ENCODE data around the gene B3GALT5.

The B3GALT5 gene

GRCh38 chr21:39650306-39650705 is 37.6 kb downstream of the B3GALT5 start:
- no peaks in the 10 kb centered on the region for H3K9me3 ChIP-seq (replicated peaks; ENCODE audit: low read length)

DNA sequence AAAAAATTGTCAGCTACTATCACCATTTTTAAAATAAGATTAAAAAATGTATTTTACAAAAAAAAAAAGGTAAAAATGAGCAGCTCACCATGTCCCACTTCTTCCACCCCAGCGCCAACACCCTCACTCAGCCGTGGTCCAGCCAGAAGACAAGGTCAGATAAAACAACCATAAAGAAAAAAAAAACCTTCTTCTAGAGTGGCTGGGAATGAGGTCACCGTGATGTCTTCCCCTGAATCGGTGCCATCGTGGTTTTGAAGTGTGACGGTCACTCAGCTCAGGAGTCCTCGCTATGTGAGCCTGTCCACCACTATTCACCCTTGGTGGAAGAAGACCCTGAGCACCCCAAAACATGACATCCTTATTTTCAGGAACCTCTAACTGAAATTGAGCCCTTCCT is 38.1 kb downstream of the B3GALT5 start:
- H3K4me2 ChIP-seq (ENCODE audit: low read length): no peak overlapping the region
- H3K9ac ChIP-seq (ENCODE audit: low read depth, low read length): no peak overlapping the region
- no peaks in the 10 kb centered on the region for H3K9me3 ChIP-seq (replicated peaks; ENCODE audit: low read length)
- H3K4me1 ChIP-seq (ENCODE audit: control insufficient read depth, insufficient read depth, low read length): peaks cover 15% of the 10 kb centered on the region
- no peak overlapping the region for H3K4me3 ChIP-seq (ENCODE audit: low read length)
- H3K36me3 ChIP-seq (ENCODE audit: insufficient read depth, low read length): no peaks in the 10 kb centered on the region
- H3K27me3 ChIP-seq (ENCODE audit: control insufficient read depth, insufficient read depth, low read length): no peaks in the 10 kb centered on the region

More at GRCh38 chr21:39650306-39650705, 37.6 kb downstream of the B3GALT5 start:
- H3K9ac ChIP-seq (ENCODE audit: low read depth, low read length): no peak overlapping the region
- H3K27me3 ChIP-seq (ENCODE audit: control insufficient read depth, insufficient read depth, low read length): no peaks in the 10 kb centered on the region
- no peak overlapping the region for H3K4me2 ChIP-seq (ENCODE audit: low read length)
- no peaks in the 10 kb centered on the region for H3K36me3 ChIP-seq (ENCODE audit: insufficient read depth, low read length)
- peaks cover 15% of the 10 kb centered on the region for H3K4me1 ChIP-seq (ENCODE audit: control insufficient read depth, insufficient read depth, low read length)
- H3K4me3 ChIP-seq (ENCODE audit: low read length): no peak overlapping the region

- Histone ChIP-seq H3K4me1 (ENCODE audit: control insufficient read depth, insufficient read depth, low read length) (peaks cover 15% of the 10 kb centered on the region), H3K9me3 (replicated peaks; ENCODE audit: low read length) (no peaks in the 10 kb centered on the region), H3K4me2 (ENCODE audit: low read length) (no peak overlapping the region), H3K4me3 (ENCODE audit: low read length) (no peak overlapping the region), H3K36me3 (ENCODE audit: insufficient read depth, low read length) (no peaks in the 10 kb centered on the region), H3K9ac (ENCODE audit: low read depth, low read length) (no peak overlapping the region), H3K27me3 (ENCODE audit: control insufficient read depth, insufficient read depth, low read length) (no peaks in the 10 kb centered on the region)
These were observed 38.5 kb downstream of the B3GALT5 start for GRCh38 chr21:39651206-39651605.

DNA sequence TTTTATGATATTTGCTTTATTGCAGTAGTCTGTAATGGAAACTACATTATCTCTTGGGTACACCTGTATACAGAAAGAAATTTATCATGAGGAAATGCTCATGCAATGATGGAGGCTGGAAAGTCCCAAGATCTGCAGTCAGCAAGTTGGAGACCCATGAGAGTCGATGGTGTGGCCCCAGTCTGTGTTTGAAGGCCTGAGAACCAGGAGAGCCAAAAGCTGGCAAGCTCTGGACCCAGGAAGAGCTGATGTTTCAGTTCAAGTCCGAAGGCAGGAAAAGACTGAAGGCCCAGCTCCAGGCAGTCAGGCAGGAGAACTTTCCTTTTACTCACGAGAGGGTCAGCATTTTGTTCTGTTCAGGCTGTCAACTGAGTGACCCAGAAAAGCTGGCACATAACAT is 42.2 kb downstream of the B3GALT5 start:
- Histone ChIP-seq H3K9me3 (replicated peaks; ENCODE audit: low read length) (no peaks in the 10 kb centered on the region), H3K4me1 (ENCODE audit: control insufficient read depth, insufficient read depth, low read length) (peaks cover 5% of the 10 kb centered on the region)

GRCh38 chr21:39655589-39655988 is 42.8 kb downstream of the B3GALT5 start:
- Histone ChIP-seq H3K27me3 (ENCODE audit: control insufficient read depth, insufficient read depth, low read length) (no peaks in the 10 kb centered on the region), H3K4me3 (ENCODE audit: low read length) (no peak overlapping the region), H3K36me3 (ENCODE audit: insufficient read depth, low read length) (no peaks in the 10 kb centered on the region), H3K9ac (ENCODE audit: low read depth, low read length) (no peak overlapping the region), H3K4me1 (ENCODE audit: control insufficient read depth, insufficient read depth, low read length) (peaks cover 12% of the 10 kb centered on the region), H3K4me2 (ENCODE audit: low read length) (no peak overlapping the region), H3K9me3 (replicated peaks; ENCODE audit: low read length) (no peaks in the 10 kb centered on the region)

More for the DNA sequence above, 42.2 kb downstream of the B3GALT5 start:
- Histone ChIP-seq H3K4me3 (ENCODE audit: low read length) (no peak overlapping the region), H3K36me3 (ENCODE audit: insufficient read depth, low read length) (no peaks in the 10 kb centered on the region), H3K9ac (ENCODE audit: low read depth, low read length) (no peak overlapping the region), H3K27me3 (ENCODE audit: control insufficient read depth, insufficient read depth, low read length) (no peaks in the 10 kb centered on the region), H3K4me2 (ENCODE audit: low read length) (no peak overlapping the region)

DNA sequence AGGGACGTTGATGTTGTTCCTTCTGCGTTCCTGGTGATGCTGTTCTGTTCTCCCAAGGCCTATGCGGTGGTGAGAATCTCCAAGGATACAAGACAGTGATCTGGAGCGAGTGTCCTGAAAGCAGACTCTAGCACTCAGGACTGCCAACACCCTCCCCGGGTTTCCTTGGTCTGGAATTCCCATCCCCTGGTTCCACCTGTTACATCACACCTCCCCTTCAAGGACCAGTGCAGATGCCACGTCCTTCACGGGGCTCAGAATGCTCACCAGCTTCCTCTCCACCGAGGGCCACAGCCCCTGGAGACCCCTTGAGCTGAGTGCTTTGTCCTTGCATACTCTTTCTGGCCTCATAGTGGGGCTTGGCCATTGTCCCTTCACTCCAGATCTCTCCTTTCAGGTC is 43.5 kb downstream of the B3GALT5 start:
- H3K4me3 ChIP-seq (ENCODE audit: low read length): no peak overlapping the region
- no peaks in the 10 kb centered on the region for H3K27me3 ChIP-seq (ENCODE audit: control insufficient read depth, insufficient read depth, low read length)

GRCh38 chr21:39657091-39657689 is 44.5 kb downstream of the B3GALT5 start:
- no peak overlapping the region for H3K9ac ChIP-seq (ENCODE audit: low read depth, low read length)
- H3K36me3 ChIP-seq (ENCODE audit: insufficient read depth, low read length): no peaks in the 10 kb centered on the region
- H3K9me3 ChIP-seq (replicated peaks; ENCODE audit: low read length): no peaks in the 10 kb centered on the region
- H3K4me3 ChIP-seq (ENCODE audit: low read length): no peak overlapping the region
- peaks cover 17% of the 10 kb centered on the region for H3K4me1 ChIP-seq (ENCODE audit: control insufficient read depth, insufficient read depth, low read length)
- H3K4me2 ChIP-seq (ENCODE audit: low read length): no peak overlapping the region
- H3K27me3 ChIP-seq (ENCODE audit: control insufficient read depth, insufficient read depth, low read length): no peaks in the 10 kb centered on the region

More for the DNA sequence above, 43.5 kb downstream of the B3GALT5 start:
- H3K4me1 ChIP-seq (ENCODE audit: control insufficient read depth, insufficient read depth, low read length): peaks cover 17% of the 10 kb centered on the region
- no peaks in the 10 kb centered on the region for H3K9me3 ChIP-seq (replicated peaks; ENCODE audit: low read length)
- no peaks in the 10 kb centered on the region for H3K36me3 ChIP-seq (ENCODE audit: insufficient read depth, low read length)
- H3K9ac ChIP-seq (ENCODE audit: low read depth, low read length): no peak overlapping the region
- H3K4me2 ChIP-seq (ENCODE audit: low read length): no peak overlapping the region

DNA sequence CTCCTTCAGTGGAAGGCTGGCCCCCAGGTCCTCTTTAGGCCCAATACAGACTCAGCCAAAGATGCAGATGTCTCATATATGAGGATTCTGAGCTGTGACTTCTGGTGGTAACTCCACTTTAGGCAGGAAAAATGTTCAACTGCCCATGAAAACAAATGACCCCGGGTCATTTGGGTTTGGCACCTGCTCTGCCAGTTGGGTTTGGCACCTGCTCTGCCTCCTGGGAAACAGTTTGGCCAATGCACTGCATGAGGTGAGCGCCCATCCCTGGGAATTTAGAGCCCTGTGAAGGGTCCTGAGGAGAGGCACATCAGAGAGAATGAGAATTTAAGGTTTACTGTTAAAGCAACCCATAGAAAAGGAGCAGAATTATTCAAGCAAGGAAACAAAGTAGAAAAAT is 45.3 kb downstream of the B3GALT5 start:
- Histone ChIP-seq H3K9me3 (replicated peaks; ENCODE audit: low read length) (no peaks in the 10 kb centered on the region), H3K4me3 (ENCODE audit: low read length) (no peak overlapping the region), H3K36me3 (ENCODE audit: insufficient read depth, low read length) (no peaks in the 10 kb centered on the region), H3K9ac (ENCODE audit: low read depth, low read length) (no peak overlapping the region), H3K4me2 (ENCODE audit: low read length) (no peak overlapping the region), H3K27me3 (ENCODE audit: control insufficient read depth, insufficient read depth, low read length) (no peaks in the 10 kb centered on the region), H3K4me1 (ENCODE audit: control insufficient read depth, insufficient read depth, low read length) (peaks cover 17% of the 10 kb centered on the region)

- Histone ChIP-seq H3K4me2 (ENCODE audit: low read length) (no peak overlapping the region), H3K9ac (ENCODE audit: low read depth, low read length) (no peak overlapping the region), H3K4me1 (ENCODE audit: control insufficient read depth, insufficient read depth, low read length) (peaks cover 17% of the 10 kb centered on the region)
These were observed 46.5 kb downstream of the B3GALT5 start for GRCh38 chr21:39659070-39659815.

DNA sequence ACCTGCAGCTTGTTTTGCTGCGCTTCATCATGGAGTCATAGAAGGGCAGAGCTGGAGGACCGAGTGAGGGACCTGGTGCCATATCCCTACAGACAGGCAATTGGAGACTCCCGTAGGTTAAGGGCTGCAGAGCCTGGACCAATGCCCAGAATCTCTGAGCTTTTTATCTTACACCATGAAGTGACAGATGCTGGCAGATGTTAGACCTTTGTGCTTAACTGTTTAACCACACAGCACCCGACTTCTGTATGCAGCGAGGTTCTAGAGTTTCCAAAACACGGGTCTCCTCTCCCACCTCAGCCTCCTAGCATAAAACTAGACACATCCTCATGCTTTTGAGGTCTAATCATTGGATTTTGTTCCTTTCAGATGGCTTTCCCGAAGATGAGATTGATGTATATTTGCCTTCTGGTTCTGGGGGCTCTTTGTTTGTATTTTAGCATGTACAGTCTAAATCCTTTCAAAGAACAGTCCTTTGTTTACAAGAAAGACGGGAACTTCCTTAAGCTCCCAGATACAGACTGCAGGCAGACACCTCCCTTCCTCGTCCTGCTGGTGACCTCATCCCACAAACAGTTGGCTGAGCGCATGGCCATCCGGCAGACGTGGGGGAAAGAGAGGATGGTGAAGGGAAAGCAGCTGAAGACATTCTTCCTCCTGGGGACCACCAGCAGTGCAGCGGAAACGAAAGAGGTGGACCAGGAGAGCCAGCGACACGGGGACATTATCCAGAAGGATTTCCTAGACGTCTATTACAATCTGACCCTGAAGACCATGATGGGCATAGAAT is 47.6 kb downstream of the B3GALT5 start:
- Histone ChIP-seq H3K9me3 (replicated peaks; ENCODE audit: low read length) (no peaks in the 10 kb centered on the region), H3K4me2 (ENCODE audit: low read length) (peak overlapping the region; percentile 71), H3K4me1 (ENCODE audit: control insufficient read depth, insufficient read depth, low read length) (peaks cover 17% of the 10 kb centered on the region), H3K9ac (ENCODE audit: low read depth, low read length) (peak overlapping the region; percentile 55), H3K36me3 (ENCODE audit: insufficient read depth, low read length) (no peaks in the 10 kb centered on the region), H3K4me3 (ENCODE audit: low read length) (peak overlapping the region; percentile 50), H3K27me3 (ENCODE audit: control insufficient read depth, insufficient read depth, low read length) (no peaks in the 10 kb centered on the region)

More at GRCh38 chr21:39659070-39659815, 46.5 kb downstream of the B3GALT5 start:
- H3K36me3 ChIP-seq (ENCODE audit: insufficient read depth, low read length): no peaks in the 10 kb centered on the region
- H3K9me3 ChIP-seq (replicated peaks; ENCODE audit: low read length): no peaks in the 10 kb centered on the region
- no peaks in the 10 kb centered on the region for H3K27me3 ChIP-seq (ENCODE audit: control insufficient read depth, insufficient read depth, low read length)
- H3K4me3 ChIP-seq (ENCODE audit: low read length): no peak overlapping the region

GRCh38 chr21:39661121-39661520 is 48.4 kb downstream of the B3GALT5 start:
- no peaks in the 10 kb centered on the region for H3K9me3 ChIP-seq (replicated peaks; ENCODE audit: low read length)
- H3K36me3 ChIP-seq (ENCODE audit: insufficient read depth, low read length): no peaks in the 10 kb centered on the region

More at GRCh38 chr21:39661121-39661520, 48.4 kb downstream of the B3GALT5 start:
- peaks cover 17% of the 10 kb centered on the region for H3K4me1 ChIP-seq (ENCODE audit: control insufficient read depth, insufficient read depth, low read length)
- H3K27me3 ChIP-seq (ENCODE audit: control insufficient read depth, insufficient read depth, low read length): no peaks in the 10 kb centered on the region
- peak overlapping the region; percentile 55 for H3K9ac ChIP-seq (ENCODE audit: low read depth, low read length)
- peak overlapping the region; percentile 71 for H3K4me2 ChIP-seq (ENCODE audit: low read length)
- H3K4me3 ChIP-seq (ENCODE audit: low read length): no peak overlapping the region

All from skeletal muscle satellite cell (primary cell).